HG03442 (cell line): ENCODE results near the gene NFIA.

Experiments
- ATAC-seq: cut with Tn5 transposase; IDR thresholded peaks from one replicate; pipeline ENCODE4 v1.9.1; 2021; ENCODE audit warnings: mild to moderate bottlenecking, moderate library complexity; ENCODE audit not compliant: unreplicated experiment

NFIA gene

GRCh38 chr1:61344696-61345095 is 262.3 kb downstream of the NFIA start:
- ATAC-seq = no peak

GRCh38 chr1:61348025-61348665 is 265.8 kb downstream of the NFIA start:
- no peak for ATAC-seq

- no peak for ATAC-seq
Measured at GRCh38 chr1:61352845-61353435, 270.6 kb downstream of the NFIA start.

GRCh38 chr1:61353797-61354406 is 271.5 kb downstream of the NFIA start:
- ATAC-seq = no peak

- ATAC-seq = no peak
Measured at GRCh38 chr1:61356016-61356415, 273.7 kb downstream of the NFIA start.

GRCh38 chr1:61356995-61357394 is 274.6 kb downstream of the NFIA start:
- ATAC-seq = no peak

- ATAC-seq = no peak
Measured at GRCh38 chr1:61357539-61357938, 275.2 kb downstream of the NFIA start.

- ATAC-seq = no peak
Measured at GRCh38 chr1:61358770-61359455, 276.6 kb downstream of the NFIA start.

GRCh38 chr1:61361931-61362330 is 279.6 kb downstream of the NFIA start:
- ATAC-seq = no peak

- no peak for ATAC-seq
Measured at GRCh38 chr1:61362351-61362750, 280.0 kb downstream of the NFIA start.

GRCh38 chr1:61368366-61368765 is 286.0 kb downstream of the NFIA start:
- no peak for ATAC-seq

- no peak for ATAC-seq
Measured at GRCh38 chr1:61368876-61369275, 286.5 kb downstream of the NFIA start.

GRCh38 chr1:61370177-61370912 is 288.0 kb downstream of the NFIA start:
- no peak for ATAC-seq

- ATAC-seq = no peak
Measured at GRCh38 chr1:61370913-61371279, 288.5 kb downstream of the NFIA start.

GRCh38 chr1:61372944-61373343 is 290.6 kb downstream of the NFIA start:
- ATAC-seq = no peak

GRCh38 chr1:61374156-61374555 is 291.8 kb downstream of the NFIA start:
- no peak for ATAC-seq

GRCh38 chr1:61375082-61375880 is 292.9 kb downstream of the NFIA start:
- ATAC-seq = no peak

GRCh38 chr1:61376151-61376550 is 293.8 kb downstream of the NFIA start:
- ATAC-seq = no peak

GRCh38 chr1:61377242-61377958 is 295.0 kb downstream of the NFIA start:
- no peak for ATAC-seq
